Jurkat, Clone E6-1 (cell line): Measurements from ENCODE around the gene NAA40.

Experiments
- DNase-seq: peaks from one replicate; pipeline ENCODE4 v3.0.0-alpha.2; 2011; ENCODE audit warnings: low read depth, low spot score
- H3K4me3 ChIP-seq: 2 replicates; pipeline ENCODE4 v1.5.1; 2011; ENCODE audit warnings: mild to moderate bottlenecking, low read length, control low read depth, moderate library complexity

The NAA40 gene

GRCh38 chr11:64001484-64002420, 63.0 kb downstream of the NAA40 start:
- no peak overlapping the region for H3K4me3 ChIP-seq
- DNase-seq = no peak

GRCh38 chr11:64003807-64004589, 65.2 kb downstream of the NAA40 start:
- no peak for DNase-seq
- no peak overlapping the region for H3K4me3 ChIP-seq

DNA sequence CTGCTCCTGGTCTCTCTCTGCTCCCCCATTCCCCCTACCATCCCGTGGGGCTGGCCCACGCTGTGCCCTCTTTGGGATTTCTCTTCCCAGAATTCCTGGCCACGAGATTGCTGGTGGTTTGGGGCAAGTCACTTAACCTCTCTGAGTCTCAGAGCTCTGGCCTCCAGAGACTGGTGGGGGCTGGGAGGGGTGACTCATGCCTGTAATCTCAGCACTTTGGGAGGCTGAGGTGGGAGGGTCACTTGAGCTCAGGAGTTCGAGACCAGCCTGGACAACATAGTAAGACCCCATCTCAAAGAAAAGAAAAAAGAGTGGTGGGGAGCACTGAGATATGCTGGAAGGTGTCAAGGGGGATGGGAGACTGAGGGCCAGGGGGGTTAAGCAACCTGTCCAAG, 65.8 kb downstream of the NAA40 start:
- DNase-seq = no peak
- no peak overlapping the region for H3K4me3 ChIP-seq

DNA sequence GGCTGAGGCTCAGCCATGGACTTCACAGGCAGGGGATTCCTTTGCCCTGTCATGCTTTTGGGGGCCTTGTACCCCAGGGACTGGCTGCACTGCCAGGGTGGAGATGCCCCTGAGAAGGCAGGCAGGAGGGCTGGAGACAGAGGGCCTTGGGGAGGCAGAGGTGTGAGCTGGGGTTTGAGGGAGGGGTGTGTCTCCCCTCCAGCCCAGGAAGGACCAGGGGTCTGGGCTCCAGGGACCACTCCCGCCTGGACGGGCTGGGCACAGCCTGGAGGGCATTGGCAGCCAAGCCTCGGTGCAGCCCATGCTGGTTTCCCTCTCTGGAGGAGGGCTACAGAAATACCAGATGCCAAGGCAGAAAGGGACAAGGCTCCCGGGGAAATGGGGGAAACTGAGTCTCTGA, 66.9 kb downstream of the NAA40 start:
- DNase-seq = no peak
- H3K4me3 ChIP-seq = no peak overlapping the region

- DNase-seq = no peak
- no peak overlapping the region for H3K4me3 ChIP-seq
Measured at GRCh38 chr11:64006398-64006797, 67.6 kb downstream of the NAA40 start.
